Measurements from ENCODE around the gene CDH4. TPM values are rescaled to one million over a fixed set of nuclear protein-coding genes. Genes with fewer than 3 reads are reported as not detected.

Gene CDH4
- total and polyA plus RNA-seq, 2 of the 13 experiments (the other 11 are each of a cell fraction or from before 2014, with no cell fraction given), result not detected

- WGBS (ENCODE audit: low lambda C conversion rate), result 21% methylated on average over 2 of the region's 2 CpGs
- in situ Hi-C loops (cut with HindIII; ENCODE audit: extremely low pct_ligation_motif_present, low pct_unique_long_range_greater_than_20kb) (no loop called here), intact Hi-C loops (cut with micrococcal nuclease; ENCODE audit: unreplicated experiment) (no loop called here)
- no peak for DNase-seq (ENCODE audit: low spot score)
- Histone ChIP-seq H3K36me3 (replicated peaks in 1 of 2; ENCODE audit: control insufficient read depth in 1 of 2, insufficient read depth in 2 of 2, low read length in 2 of 2) (no peaks in the 10 kb centered on the region), H3K9me3 (ENCODE audit: low read length) (peaks cover 4% of the 10 kb centered on the region; the same call in 1 of the 2 replicates), H3K4me1 (ENCODE audit: insufficient read depth, low read length) (no peaks in the 10 kb centered on the region), H3K4me3 (replicated peaks in 1 of 3; ENCODE audit: insufficient read depth in 1 of 3, low read depth in 2 of 3, low read length in 3 of 3) (no peak overlapping the region), H3K9ac (ENCODE audit: insufficient read depth, low read depth, low read length) (no peak overlapping the region), H3K27me3 (ENCODE audit: control insufficient read depth in 1 of 2, insufficient read depth in 2 of 2, low read length in 2 of 2) (peaks cover 17 to 52% of the 10 kb centered on the region in 2 experiments; a peak in 4 of 5 replicates), H4K20me1 (ENCODE audit: insufficient read depth, low read length) (no peaks in the 10 kb centered on the region), H3K4me2 (ENCODE audit: low read depth, low read length) (no peak overlapping the region), H3K27ac (ENCODE audit: extremely low read length, insufficient read depth, low read length) (no peak overlapping the region), H3K79me2 (ENCODE audit: insufficient read depth, low read length) (no peaks in the 10 kb centered on the region), H2AFZ (ENCODE audit: low read length) (no peak overlapping the region)
- ATAC-seq, result no peak
- POLR2A ChIA-PET, result no interaction called here
- CTCF ChIA-PET (ENCODE audit: low intra/inter-chr PET ratio, low total read pairs), result no interaction called here
- no TSS peak for BruUV-seq (replicated peaks)
- no peak for FAIRE-seq
- TF ChIP-seq CREB1 (IDR thresholded peaks at IDR 0.05) (peak; percentile 78), CREB1 (CRISPR knock-in tag; IDR thresholded peaks at IDR 0.05) (no peak), ZNF775 (CRISPR knock-in tag; IDR thresholded peaks at IDR 0.05; ENCODE audit: borderline replicate concordance) (no peak)
Measured at GRCh38 chr20:61823242-61823641, 571.2 kb downstream of the CDH4 start.

GRCh38 chr20:61828891-61829290, 576.8 kb downstream of the CDH4 start:
- H4K20me1 ChIP-seq (ENCODE audit: insufficient read depth, low read length), result no peaks in the 10 kb centered on the region; the same call in 1 of the 2 replicates
- intact Hi-C loops (cut with micrococcal nuclease; ENCODE audit: unreplicated experiment), result no loop called here
- H3K4me1 ChIP-seq (ENCODE audit: insufficient read depth, low read length), result no peaks in the 10 kb centered on the region
- in situ Hi-C loops (cut with HindIII; ENCODE audit: extremely low pct_ligation_motif_present, low pct_unique_long_range_greater_than_20kb), result no loop called here
- no peaks in the 10 kb centered on the region for H3K9me3 ChIP-seq (ENCODE audit: low read length)
- no peak for DNase-seq (ENCODE audit: low spot score)
- no peaks in the 10 kb centered on the region for H3K79me2 ChIP-seq (ENCODE audit: insufficient read depth, low read length)
- WGBS (ENCODE audit: low lambda C conversion rate), result 49% methylated on average over 14 of the region's 14 CpGs
- CTCF ChIA-PET (ENCODE audit: low intra/inter-chr PET ratio, low total read pairs), result no interaction called here
- H3K4me2 ChIP-seq (ENCODE audit: low read depth, low read length), result no peak overlapping the region
- POLR2A ChIA-PET, result no interaction called here
- BruUV-seq (replicated peaks), result no TSS peak
- peaks cover 23 to 77% of the 10 kb centered on the region in 2 experiments for H3K27me3 ChIP-seq (ENCODE audit: control insufficient read depth in 1 of 2, insufficient read depth in 2 of 2, low read length in 2 of 2)
- H3K4me3 ChIP-seq (replicated peaks in 1 of 3; ENCODE audit: insufficient read depth in 1 of 3, low read depth in 2 of 3, low read length in 3 of 3), result no peak overlapping the region
- H2AFZ ChIP-seq (ENCODE audit: low read length), result no peak overlapping the region
- TF ChIP-seq ZNF337 (CRISPR knock-in tag; IDR thresholded peaks at IDR 0.05; ENCODE audit: borderline replicate concordance, low read depth) (no peak), ZNF772 (CRISPR knock-in tag; IDR thresholded peaks at IDR 0.05) (no peak), EED (CRISPR knock-in tag; IDR thresholded peaks at IDR 0.05) (no peak), ZNF281 (CRISPR knock-in tag; IDR thresholded peaks at IDR 0.05; ENCODE audit: borderline replicate concordance) (no peak), SMC3 (IDR thresholded peaks at IDR 0.05; ENCODE audit: low read length) (no peak), IKZF1 (IDR thresholded peaks at IDR 0.05) (no peak), NRL (CRISPR knock-in tag; IDR thresholded peaks at IDR 0.05; ENCODE audit: borderline replicate concordance) (no peak), MYPOP (CRISPR knock-in tag; IDR thresholded peaks at IDR 0.05) (no peak), CENPBD1 (CRISPR knock-in tag; IDR thresholded peaks at IDR 0.05; ENCODE audit: borderline replicate concordance, low read depth) (no peak), SP1 (IDR thresholded peaks at IDR 0.05) (no peak), SP1 (CRISPR knock-in tag; IDR thresholded peaks at IDR 0.05) (no peak)
- no peak for ATAC-seq
- FAIRE-seq, result no peak
- H3K9ac ChIP-seq (ENCODE audit: insufficient read depth, low read depth, low read length), result no peak overlapping the region
- no peak overlapping the region for H3K27ac ChIP-seq (ENCODE audit: extremely low read length, insufficient read depth, low read length)
- H3K36me3 ChIP-seq (replicated peaks in 1 of 2; ENCODE audit: control insufficient read depth in 1 of 2, insufficient read depth in 2 of 2, low read length in 2 of 2), result no peaks in the 10 kb centered on the region

All from HepG2 (cell line).